Stimulated activated CD8-positive, alpha-beta memory T cell treated with anti-CD3 and anti-CD28 coated beads, Interleukin-15, amount 100 ng/mL, for 48 hours (primary cell): Measurements from ENCODE around the gene ORC2.
"Not testable (repeated sequence)": the region's sequence is repeated elsewhere in the genome, so short reads cannot be mapped to it uniquely, and the experiment has no call there.

Experiments
- DNase-seq, 2 donors: peaks; one replicate each; pipeline ENCODE4 v3.0.0-alpha.2; 2020; ENCODE audit warnings: low read depth in 2 of 2

Gene ORC2

GRCh38 chr2:200930947-200931626 is 32.4 kb downstream of the ORC2 start:
- no peak for DNase-seq

DNA sequence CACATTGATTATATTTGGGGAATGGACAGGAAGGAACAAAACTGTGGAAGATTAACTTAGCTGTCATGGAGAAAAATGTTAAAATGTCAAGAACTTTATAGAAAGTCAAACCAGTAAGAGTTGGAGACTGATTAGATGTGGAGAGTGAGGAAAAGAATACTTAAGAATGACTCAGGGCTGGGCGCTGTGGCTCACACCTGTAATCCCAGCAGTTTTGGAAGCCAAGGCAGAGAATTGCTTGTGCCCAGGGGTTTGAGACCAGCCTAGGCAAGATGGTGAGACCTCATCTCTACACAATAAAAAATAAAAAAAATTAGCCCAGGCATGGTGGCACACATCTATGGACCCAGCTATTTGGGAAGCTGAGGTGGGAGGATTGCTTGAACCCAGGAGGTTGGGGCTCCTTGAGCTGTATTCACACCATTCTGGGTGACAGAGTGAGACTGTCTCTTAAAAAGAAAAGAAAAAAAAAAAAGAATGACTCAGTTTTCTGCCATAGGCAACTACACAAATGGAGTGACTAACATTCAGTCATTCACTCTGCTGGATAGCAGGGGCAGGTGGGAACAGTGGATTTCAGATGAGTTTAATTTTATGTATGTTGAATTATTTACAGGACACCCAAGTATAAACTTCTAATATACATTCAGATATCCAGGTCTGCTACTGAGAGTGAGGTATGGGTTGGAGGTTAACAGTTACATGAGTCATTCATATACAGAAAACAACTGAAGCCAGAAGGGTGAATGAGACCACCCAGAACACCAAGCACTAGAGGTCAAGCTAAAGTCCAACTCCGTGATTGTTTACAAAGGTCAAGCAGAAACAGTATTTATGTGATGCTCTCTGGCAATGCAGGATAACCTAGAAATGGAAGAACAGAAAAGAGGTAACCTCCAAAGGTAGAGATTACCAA is 33.9 kb downstream of the ORC2 start:
- DNase-seq = no peak

DNA sequence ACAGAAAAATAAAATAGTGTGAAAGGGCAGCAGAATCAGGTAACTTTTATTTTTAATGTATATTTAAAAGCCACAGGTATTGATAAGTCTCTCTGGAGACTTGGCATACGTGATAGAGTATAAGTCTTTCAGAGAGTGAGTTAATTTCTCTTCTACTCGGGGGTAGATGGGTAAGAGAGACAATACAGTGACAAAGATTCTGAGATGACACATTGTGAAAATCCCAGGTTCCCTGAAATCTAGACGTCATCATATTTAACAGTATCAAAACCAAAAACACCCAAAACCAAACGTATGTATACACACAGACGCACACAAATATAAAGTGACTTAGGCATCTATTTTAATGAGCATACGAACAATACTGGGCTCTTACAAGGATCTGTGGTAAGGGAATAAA is 41.0 kb downstream of the ORC2 start:
- DNase-seq = no peak

- DNase-seq = no peak
Measured at GRCh38 chr2:200913654-200914053, 49.8 kb downstream of the ORC2 start.

DNA sequence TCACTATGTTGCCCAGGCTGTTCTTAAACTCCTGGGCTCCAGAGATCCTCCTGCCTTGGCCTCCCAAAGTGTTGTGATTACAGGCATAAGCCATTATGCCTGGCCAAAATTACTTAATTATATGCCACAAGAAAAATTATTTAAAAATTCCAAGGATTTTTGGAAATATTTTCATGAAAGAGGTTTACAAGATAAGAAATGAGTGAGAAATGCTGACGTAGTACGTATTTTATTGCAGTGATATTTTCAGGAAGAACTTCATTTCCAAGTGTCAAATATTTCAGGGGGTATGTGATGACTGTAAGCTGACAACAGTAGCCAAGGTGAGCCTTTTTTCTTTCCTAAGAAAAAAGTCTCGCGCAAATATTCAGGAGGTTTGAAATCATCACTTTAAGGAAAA is 53.5 kb downstream of the ORC2 start:
- no peak for DNase-seq

DNA sequence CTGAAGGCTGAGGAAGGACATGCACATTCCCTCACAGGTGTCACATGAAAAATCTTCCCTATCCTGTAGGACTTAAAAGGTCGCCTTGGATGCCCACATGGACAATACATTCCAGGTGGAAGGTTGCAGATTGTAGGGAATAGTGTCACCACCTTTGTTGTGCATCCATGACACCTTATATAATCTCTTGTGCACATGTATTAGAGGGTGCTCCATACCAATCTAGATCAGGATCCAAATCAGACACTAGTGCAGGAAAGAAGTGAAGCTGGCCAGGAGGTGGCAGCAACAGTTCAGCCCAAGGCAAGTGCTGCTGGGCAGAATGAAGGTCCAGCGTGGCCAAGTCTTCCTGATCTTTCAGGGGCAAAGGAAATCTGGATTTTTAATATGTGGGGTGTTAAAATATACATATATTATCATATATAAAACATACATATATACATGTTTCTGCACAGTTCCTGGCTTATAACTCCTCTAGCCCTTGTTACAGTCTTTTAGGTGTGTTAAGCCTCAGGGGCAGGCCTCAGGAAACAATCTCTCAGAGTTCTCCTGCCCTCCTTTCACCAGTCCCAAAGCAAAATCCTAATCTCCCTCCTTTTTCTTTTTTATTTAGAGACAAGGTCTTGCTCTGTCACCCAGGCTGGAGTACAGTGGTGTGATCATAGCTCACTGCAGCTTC is 57.7 kb downstream of the ORC2 start:
- DNase-seq = peak; percentile 23 to 26

GRCh38 chr2:200901459-200902072 is 61.9 kb downstream of the ORC2 start:
- DNase-seq = peak; percentile 37 to 38

DNA sequence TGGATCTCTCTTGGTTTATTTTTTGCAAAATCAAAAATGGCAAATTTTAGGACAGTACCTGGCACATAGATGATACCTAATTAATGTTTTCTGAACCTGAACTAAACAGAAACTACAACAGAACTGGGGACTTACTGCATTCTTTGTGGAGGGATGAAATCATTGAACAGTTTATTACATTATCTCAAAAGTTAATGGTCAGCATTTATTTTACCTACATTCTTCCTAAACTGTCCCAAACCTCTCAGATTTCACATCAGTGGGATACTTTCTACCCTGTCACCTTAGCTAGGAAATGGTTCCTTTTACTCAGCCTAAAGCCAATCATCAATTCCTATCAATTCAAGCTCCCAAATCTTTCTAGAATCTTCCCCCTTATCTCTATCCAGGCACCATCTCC is 64.0 kb downstream of the ORC2 start:
- no peak for DNase-seq

- peak; percentile 95 to 98 for DNase-seq
Measured at GRCh38 chr2:200888704-200889625, 74.5 kb downstream of the ORC2 start, which contains the start of the genes NIF3L1 and PPIL3. Gene NIF3L1 (plus strand): TSS chr2:200889371. CDS start chr2:200891944, 2,573 bp downstream. Gene PPIL3 (minus strand): TSS chr2:200889077. CDS start chr2:200887615, 1,462 bp downstream.

DNA sequence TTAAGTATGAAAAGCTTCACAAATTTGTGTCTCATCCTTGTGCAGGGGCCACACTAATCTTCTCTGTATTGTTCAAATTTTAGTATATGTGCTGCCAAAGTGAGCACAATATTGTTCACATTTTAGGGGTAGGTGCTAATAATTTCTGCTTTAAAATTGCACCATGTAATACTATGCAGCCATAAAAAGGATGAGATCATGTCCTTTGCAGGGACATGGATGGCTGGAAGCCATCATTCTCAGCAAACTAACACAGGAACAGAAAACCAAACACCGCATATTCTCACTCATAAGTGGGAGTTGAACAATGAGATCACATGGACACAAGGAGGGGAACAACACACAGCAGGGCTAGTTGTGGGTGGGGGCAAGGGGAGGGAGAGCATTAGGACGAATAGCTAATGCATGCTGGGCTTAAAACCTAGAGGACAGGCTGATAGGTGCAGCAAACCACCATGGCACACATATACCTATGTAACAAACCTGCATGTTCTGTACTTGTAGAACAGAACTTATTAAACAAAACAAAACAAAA is 81.7 kb downstream of the ORC2 start:
- DNase-seq = not testable (repeated sequence)

DNA sequence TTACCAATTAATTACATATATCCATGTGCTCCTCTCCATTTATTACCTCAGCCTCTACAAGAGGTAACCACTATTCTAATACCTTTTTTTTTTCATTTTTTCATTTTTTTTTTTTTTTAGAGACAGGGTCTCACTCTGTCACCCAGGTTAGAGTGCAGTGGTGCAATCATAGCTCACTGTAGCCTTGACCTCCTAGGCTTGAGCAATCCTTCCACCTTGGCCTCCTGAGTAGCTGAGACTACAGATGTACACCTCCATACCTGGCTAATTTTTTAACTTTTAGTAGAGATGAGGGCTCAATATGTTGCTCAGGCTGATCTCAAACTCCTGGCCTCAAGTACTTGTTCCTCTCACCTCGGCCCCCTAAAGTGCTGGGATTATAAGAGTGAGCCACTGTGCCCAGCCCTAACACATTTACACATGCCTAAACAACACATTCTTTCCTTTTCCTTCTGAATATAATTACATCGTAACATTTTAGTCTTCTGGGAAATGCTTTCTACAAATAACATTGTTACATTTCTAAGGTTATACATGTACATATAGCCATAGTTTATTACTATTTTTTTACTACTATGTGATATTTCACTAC is 85.1 kb downstream of the ORC2 start:
- DNase-seq = no peak

DNA sequence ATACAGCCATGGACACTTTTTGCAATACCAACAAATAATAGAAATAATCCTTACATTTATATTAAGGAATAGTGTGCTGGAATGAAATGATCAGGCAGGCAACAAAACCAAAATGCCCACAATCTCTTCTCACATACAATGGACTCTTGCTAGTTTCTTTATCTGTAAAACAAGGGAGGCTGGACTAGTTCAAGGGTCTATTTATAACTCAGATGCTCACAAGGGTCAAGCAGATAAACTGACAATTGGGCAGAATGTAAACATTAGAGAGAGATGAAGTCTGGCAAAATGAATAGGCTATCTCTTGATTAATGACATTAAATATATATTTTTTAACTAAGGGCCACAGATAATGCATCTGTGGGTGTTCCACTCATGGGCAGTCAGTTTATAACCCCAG is 86.0 kb downstream of the ORC2 start:
- DNase-seq = no peak

DNA sequence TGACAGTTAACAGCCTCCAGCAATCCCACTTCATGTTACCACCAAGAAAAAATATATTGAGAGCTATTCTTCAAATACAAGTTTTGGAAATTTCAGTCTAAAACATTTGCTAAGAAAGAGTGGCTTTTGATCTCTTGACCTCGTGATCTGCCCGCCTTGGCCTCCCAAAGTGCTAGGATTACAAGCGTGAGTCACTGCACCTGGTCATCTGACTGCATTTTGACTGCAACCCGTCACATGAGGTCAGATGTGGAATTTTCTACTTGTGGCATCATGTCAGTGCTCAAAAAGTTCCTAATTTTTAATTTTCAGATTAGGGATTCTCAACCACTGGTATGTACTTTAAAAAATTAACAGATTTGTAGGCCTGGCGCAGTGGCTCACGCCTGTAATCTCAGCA is 89.9 kb downstream of the ORC2 start:
- DNase-seq = no peak

DNA sequence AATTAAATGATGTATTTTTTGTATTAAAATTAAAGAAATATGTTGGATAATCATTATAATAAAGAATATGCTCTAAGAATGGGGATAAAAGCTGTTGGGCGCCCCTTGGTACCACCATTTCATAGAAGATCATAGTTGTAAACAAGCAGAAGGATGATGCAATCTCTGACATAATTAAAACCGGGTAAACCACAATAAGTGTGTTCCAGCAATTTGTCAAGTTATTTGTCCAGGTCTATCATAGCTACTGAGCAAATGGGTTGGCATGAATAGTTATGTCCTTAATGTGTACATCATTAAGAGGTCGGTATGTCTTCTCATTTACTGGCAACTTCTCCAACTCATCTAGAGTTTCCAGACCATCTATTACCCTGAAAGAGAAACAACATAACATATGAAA is 92.3 kb downstream of the ORC2 start:
- no peak for DNase-seq

DNA sequence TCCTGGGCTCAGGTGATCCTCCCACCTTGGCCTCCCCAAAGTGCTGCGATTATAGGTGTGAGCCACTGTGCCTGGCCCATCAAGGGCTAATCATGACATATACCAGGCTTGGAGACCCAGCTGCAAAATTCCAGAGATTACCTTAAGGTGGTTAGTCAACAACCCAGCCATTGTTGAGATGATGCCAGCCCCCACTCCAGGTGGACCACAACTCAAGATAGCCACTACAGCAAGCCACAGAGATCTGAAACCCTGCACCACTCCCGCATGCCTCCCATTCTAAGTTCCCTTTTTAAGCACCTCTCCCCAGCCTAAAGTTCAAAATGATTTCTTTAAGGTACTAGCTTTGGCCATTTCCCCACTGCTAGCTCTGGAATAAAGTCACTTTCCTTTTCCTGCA is 94.4 kb downstream of the ORC2 start:
- DNase-seq = no peak

DNA sequence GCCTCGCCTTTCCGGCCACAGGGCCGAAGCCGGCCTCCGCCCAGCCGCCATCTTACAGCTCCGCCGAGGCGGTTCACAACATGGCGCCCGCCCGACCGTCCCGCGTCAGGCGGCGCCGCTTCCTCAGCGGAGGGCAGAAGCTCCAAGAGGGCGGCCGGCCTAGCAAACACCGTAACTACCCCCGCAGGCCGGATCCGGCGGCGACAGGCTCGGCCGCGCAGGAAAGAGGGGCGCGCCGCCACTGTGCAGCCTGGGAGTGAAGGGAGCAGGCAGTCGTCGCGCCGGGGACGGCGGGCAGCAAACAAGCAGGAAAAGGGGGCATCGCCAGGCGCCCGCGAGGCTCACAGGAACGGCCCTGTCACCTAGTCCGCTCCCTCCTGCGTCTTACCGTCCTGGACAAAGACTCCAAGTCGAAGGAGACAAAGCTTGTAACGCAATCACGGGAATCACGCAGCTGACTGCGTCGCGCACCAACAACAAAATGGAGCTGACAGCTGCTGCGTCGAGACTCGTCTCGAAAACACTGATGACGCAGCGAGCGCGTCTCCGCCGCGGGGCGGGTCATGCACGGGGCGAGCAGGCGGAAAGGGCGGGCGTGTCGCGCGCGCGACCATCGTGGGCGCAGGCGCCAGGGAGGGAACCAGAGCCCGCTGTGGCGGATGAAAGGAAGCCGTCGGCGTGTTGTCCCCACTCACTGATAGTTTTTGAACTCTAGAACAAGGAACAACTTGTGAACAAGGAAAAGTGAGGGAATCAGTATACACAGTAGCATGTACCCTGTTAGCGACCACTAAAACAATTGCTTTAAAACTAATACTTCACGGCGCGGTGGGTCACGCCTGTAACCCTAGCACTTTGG is 99.1 kb downstream of the ORC2 start, which contains the start of gene CLK1:
Gene CLK1, minus strand, starts transcription at position 483 of the 859 bp plus-strand sequence. CDS start 2,796 bp downstream, outside the sequence.
- peak; percentile 96 for DNase-seq

- DNase-seq = peak in 1 of 2 donors; percentile 8
Measured at GRCh38 chr2:200863782-200864175, 99.7 kb downstream of the ORC2 start.

DNA sequence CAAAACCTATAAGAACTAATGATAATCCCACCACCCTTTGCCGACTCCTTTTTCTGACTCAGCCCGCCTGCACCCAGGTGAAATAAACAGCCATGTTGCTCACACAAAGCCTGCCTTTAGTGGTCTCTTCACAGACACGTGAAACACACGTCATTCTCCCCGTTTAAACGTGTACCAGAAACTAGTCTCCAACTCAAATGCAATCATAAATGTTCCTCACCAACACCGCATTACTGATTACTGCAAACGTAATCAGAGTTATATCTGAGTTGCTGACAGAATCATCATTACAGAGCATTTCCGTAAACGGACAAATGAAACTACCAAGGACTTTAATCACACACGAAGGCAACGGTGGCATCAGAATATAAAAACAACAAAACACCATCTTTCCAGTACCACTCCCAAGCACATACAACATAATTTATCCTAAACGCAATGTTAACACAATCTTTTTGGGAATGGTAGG is 100.9 kb downstream of the ORC2 start:
- peak; percentile 48 to 49 for DNase-seq

DNA sequence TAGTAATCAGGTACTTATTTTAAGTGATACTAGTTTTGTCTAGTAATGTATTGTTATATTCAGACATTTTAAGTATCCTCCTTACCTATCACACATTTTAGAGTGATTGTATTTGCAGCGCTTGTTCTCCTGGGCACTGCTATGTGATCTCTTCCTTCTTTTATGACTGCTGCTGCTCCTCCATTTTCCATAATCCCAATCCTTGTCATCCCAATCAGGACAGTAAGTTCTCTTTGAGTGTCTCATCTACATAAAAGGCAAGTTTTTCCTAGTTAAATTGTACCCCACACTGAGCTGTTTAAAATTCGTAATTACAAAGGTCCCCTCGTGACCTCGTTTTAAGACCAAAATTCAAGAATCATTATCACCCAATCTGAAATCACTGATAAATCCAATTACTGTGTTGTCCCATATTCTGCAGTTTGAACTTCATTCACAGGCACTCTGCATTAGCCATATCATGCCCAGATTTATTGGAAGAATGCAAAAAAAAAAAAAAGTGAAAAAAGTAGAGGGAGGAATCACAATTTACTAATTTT is 101.8 kb downstream of the ORC2 start:
- DNase-seq = no peak
